HuH-7.5 (cell line): ENCODE data around the gene PSMA7.

ENCODE experiments used
- DNase-seq: peaks from one replicate; pipeline ENCODE4 v3.0.0; 2011; ENCODE audit warnings: low spot score

The PSMA7 gene

GRCh38 chr20:62171245-62171644, 28.1 kb upstream of the PSMA7 start:
- no peak for DNase-seq

GRCh38 chr20:62170536-62170935, 27.3 kb upstream of the PSMA7 start:
- no peak for DNase-seq

GRCh38 chr20:62168890-62169435, 25.8 kb upstream of the PSMA7 start:
- no peak for DNase-seq

- no peak for DNase-seq
Observed at GRCh38 chr20:62168061-62168460, 24.9 kb upstream of the PSMA7 start.

- no peak for DNase-seq
Observed at GRCh38 chr20:62167474-62167873, 24.3 kb upstream of the PSMA7 start.

GRCh38 chr20:62165762-62166399, 22.7 kb upstream of the PSMA7 start:
- no peak for DNase-seq

GRCh38 chr20:62164879-62165761, 21.9 kb upstream of the PSMA7 start:
- no peak for DNase-seq

- DNase-seq, result no peak
Observed at GRCh38 chr20:62163986-62164762, 21.0 kb upstream of the PSMA7 start.

- no peak for DNase-seq
Observed at GRCh38 chr20:62163485-62163865, 20.3 kb upstream of the PSMA7 start.

GRCh38 chr20:62162765-62163484, 19.7 kb upstream of the PSMA7 start:
- no peak for DNase-seq

GRCh38 chr20:62161347-62161746, 18.2 kb upstream of the PSMA7 start:
- no peak for DNase-seq

GRCh38 chr20:62160876-62161275, 17.7 kb upstream of the PSMA7 start:
- no peak for DNase-seq

GRCh38 chr20:62160253-62160652, 17.1 kb upstream of the PSMA7 start:
- DNase-seq, result no peak

- DNase-seq, result no peak
Observed at GRCh38 chr20:62159839-62160238, 16.6 kb upstream of the PSMA7 start.

GRCh38 chr20:62159052-62159451, 15.9 kb upstream of the PSMA7 start:
- DNase-seq, result no peak

GRCh38 chr20:62158541-62158940, 15.3 kb upstream of the PSMA7 start:
- no peak for DNase-seq

GRCh38 chr20:62158088-62158400, 14.8 kb upstream of the PSMA7 start:
- no peak for DNase-seq

- DNase-seq, result no peak
Observed at GRCh38 chr20:62157387-62158087, 14.3 kb upstream of the PSMA7 start.

- peak; percentile 91 for DNase-seq
Observed at GRCh38 chr20:62156592-62157386, 13.6 kb upstream of the PSMA7 start.

GRCh38 chr20:62156254-62156556, 13.0 kb upstream of the PSMA7 start:
- DNase-seq, result no peak
